ENCODE measurements around the gene ZNF808. TPM values are rescaled to one million over a fixed set of nuclear protein-coding genes. Genes with fewer than 3 reads are reported as not detected.
A peak's percentile ranks its signal among the peaks of the same experiment; 100 is the strongest.
"Not testable (repeated sequence)": the region's sequence is repeated elsewhere in the genome, so short reads cannot be mapped to it uniquely, and the experiment has no call there.

The ZNF808 gene
- total RNA-seq: 12.6 and 17.0 TPM in 2 replicates

- DNase-seq (ENCODE audit: low read depth) (peak; percentile 85), FAIRE-seq (no peak)
- no peaks in the 10 kb centered on the region for H3K27me3 ChIP-seq (ENCODE audit: control insufficient read depth, insufficient read depth, low read length)
- no peaks in the 10 kb centered on the region for H3K36me3 ChIP-seq (ENCODE audit: control insufficient read depth, insufficient read depth, low read length)
- peak; percentile 77 for TF ChIP-seq CTCF (IDR thresholded peaks at IDR 0.05; ENCODE audit: insufficient read depth, low read length, severe bottlenecking)
- H3K4me3 ChIP-seq (ENCODE audit: low read depth, low read length): peak within 1 kb of the TSS; percentile 79
Observed at GRCh38 chr19:52527134-52527955, at the start of gene ZNF808. Gene ZNF808 (plus strand): TSS chr19:52527668. CDS start chr19:52543285, 15,617 bp downstream.

DNA sequence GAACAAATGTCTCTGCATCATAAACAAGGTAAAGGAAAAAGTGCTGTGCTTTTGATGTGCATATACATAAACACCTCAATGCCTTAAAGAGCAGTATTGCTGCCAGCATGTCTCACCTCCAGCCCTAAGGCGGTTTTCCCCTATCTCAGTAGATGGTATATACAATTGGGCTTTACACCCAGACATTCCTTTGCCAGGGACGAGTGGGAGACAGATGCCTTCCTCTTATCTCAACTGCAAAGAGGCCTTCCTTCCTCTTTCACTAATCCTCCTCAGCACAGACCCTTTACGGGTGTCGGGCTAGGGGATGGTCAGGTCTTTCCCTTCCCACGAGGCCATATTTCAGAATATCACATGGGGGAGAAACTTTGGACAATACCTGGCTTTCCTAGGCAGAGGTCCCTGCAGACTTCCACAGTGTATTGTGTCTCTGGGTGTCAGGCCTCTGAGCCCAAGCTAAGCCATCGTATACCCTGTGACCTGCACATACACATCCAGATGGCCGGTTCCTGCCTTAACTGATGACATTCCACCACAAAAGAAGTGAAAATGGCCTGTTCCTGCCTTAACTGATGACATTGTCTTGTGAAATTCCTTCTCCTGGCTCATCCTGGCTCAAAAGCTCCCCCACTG, 43.2 kb upstream of the ZNF808 start:
- DNase-seq (ENCODE audit: low read depth); FAIRE-seq: not testable (repeated sequence)

GRCh38 chr19:52485064-52485463, 42.4 kb upstream of the ZNF808 start:
- H3K36me3 ChIP-seq (ENCODE audit: control insufficient read depth, insufficient read depth, low read length); FAIRE-seq; H3K4me3 ChIP-seq (ENCODE audit: low read depth, low read length); DNase-seq (ENCODE audit: low read depth); H3K27me3 ChIP-seq (ENCODE audit: control insufficient read depth, insufficient read depth, low read length): not testable (repeated sequence)

More for the DNA sequence above, 43.2 kb upstream of the ZNF808 start:
- H3K27me3 ChIP-seq (ENCODE audit: control insufficient read depth, insufficient read depth, low read length); H3K4me3 ChIP-seq (ENCODE audit: low read depth, low read length); H3K36me3 ChIP-seq (ENCODE audit: control insufficient read depth, insufficient read depth, low read length): not testable (repeated sequence)

- DNase-seq (ENCODE audit: low read depth); H3K36me3 ChIP-seq (ENCODE audit: control insufficient read depth, insufficient read depth, low read length); H3K4me3 ChIP-seq (ENCODE audit: low read depth, low read length); H3K27me3 ChIP-seq (ENCODE audit: control insufficient read depth, insufficient read depth, low read length); FAIRE-seq: not testable (repeated sequence)
Observed at GRCh38 chr19:52485561-52486240, 41.8 kb upstream of the ZNF808 start.

DNA sequence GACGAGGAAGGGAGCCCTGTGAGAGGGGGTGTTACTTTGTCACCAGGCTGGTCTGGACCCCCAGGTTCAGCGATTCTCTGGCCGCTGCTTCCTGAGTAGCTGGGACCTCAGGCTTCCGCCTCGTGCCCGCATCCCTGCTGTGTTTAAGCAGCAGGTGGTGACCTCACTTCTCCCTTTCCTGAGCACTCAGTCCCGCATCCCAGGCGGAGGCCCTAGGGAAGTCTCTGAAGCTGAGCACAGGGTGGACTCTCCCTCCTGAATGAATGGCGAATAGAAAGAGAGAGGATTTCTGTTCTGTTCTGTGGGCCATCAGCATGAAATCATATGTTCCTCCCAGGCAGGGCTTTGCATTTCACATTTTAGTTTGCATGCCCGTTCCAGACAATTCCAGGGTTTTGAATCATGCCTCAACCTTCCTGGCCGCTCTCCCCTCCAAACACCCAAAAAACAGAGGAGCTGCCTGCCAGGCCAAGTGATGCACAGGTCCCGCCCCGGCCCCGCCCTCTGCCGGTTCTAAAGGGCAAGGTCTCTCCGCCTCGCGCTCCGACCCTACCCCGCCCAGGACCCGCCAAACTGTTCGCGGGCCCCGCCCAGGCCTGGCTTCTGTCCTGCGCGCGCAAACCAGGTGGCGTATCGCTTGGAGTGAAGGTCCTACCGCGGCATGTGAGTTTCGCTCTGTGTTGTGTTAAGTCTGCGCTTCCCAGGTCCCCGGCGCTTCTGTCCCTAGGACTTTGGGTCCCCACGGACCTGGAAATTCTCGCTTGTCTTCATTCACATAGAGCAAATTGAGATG, 35.1 kb upstream of the ZNF808 start:
- no peaks in the 10 kb centered on the region for H3K36me3 ChIP-seq (ENCODE audit: control insufficient read depth, insufficient read depth, low read length)
- no peak for FAIRE-seq
- DNase-seq (ENCODE audit: low read depth): no peak
- no peak for TF ChIP-seq CTCF (IDR thresholded peaks at IDR 0.05; ENCODE audit: insufficient read depth, low read length, severe bottlenecking)
- no peak overlapping the region for H3K4me3 ChIP-seq (ENCODE audit: low read depth, low read length)
- no peaks in the 10 kb centered on the region for H3K27me3 ChIP-seq (ENCODE audit: control insufficient read depth, insufficient read depth, low read length)

DNA sequence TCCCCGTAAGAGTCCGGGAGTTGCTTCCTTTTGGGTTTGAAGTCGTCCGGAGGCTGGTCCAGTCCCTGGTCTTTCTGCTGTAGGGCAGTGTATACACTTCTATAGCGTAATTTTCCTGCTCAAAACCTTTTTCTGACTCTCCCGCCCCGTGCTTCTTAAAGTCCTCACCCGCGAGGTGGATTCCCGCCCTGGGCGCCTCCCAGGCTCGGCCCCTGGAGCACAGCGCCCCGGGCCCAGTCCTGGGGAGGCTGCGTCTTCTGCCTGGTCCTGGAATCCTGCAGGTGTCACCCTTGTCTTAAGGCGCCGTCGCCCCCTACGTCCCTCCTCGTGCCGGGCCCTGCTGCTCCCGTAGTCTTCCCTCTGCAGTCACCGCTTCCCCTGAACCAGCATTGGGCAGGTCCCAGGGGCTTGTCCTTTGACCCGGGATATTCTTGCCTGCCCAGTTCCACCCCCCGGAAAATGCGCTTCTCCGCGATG, 34.4 kb upstream of the ZNF808 start:
- DNase-seq (ENCODE audit: low read depth) (no peak), FAIRE-seq (no peak)
- no peak for TF ChIP-seq CTCF (IDR thresholded peaks at IDR 0.05; ENCODE audit: insufficient read depth, low read length, severe bottlenecking)
- no peaks in the 10 kb centered on the region for H3K36me3 ChIP-seq (ENCODE audit: control insufficient read depth, insufficient read depth, low read length)
- no peak overlapping the region for H3K4me3 ChIP-seq (ENCODE audit: low read depth, low read length)
- no peaks in the 10 kb centered on the region for H3K27me3 ChIP-seq (ENCODE audit: control insufficient read depth, insufficient read depth, low read length)

All from bronchial epithelial cell (primary cell).